Stimulated activated CD4-positive, alpha-beta T cell treated with anti-CD3 and anti-CD28 coated beads, Interleukin-2, amount 100 ng/mL, for 24 hours (primary cell): ENCODE measurements around the gene ETHE1.
A peak's percentile ranks its signal among the peaks of the same experiment; 100 is the strongest.
"Not testable (repeated sequence)": the region's sequence is repeated elsewhere in the genome, so short reads cannot be mapped to it uniquely, and the experiment has no call there.

ENCODE experiments used
- DNase-seq, 2 donors: peaks; one replicate each; pipeline ENCODE4 v3.0.0-alpha.2; 2020

ETHE1 gene

DNA sequence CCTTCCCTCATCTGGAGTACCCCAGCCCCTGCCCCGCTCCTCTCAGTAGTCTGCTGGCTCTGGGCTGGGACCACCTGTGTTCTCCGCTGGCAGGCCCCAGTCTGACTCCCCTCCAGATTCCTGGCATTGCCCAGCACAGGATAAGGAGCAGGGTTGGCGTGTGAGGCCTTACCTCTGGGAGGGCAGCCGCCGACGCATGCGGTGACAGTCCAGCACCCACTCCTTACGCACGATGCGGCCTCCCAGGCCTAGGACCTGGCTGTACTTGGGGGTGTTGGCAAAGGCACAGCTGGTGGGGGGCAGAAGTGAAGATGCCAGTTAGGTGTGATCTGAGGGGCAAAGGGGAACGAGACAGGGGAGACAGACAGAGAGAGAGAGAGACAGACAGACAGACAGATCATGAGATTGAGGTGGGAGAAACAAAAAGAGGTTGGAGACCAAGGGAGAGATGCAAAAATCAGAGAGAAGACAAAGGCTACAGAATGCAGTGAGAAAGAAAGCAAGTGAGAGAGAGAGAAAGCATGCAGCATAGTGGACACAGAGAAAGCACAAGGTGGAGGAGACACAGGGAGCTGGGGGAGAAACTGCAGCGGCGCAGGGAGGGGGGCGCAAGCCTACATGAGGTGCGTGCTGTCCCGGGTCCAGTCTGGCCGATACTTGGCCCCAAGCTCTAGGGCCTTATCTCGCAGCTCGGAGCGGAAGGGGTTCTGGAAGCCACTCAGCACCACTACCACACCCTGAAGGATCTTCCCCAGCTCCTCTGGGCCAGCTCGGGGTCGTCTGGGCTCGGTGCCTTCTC, 24.6 kb upstream of the ETHE1 start:
- DNase-seq, result no peak

DNA sequence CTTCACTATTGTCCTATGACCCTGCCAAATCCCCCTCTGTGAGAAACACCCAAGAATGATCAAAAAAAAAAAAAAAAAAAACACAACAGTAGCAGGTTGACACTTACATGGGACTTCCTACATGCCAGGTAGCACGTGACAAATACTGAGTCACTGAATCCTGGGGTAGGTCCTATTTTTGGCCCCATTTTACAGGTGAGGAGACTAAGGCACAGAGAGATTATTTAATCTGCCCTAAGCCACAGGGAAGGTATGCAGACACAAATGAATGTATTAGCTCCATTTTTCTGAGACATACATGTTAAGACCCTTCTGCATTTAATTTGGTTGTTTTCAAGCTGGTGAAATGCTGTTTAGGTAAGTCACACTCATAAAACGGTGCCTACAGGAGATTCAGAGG, 21.7 kb upstream of the ETHE1 start:
- DNase-seq, result no peak

DNA sequence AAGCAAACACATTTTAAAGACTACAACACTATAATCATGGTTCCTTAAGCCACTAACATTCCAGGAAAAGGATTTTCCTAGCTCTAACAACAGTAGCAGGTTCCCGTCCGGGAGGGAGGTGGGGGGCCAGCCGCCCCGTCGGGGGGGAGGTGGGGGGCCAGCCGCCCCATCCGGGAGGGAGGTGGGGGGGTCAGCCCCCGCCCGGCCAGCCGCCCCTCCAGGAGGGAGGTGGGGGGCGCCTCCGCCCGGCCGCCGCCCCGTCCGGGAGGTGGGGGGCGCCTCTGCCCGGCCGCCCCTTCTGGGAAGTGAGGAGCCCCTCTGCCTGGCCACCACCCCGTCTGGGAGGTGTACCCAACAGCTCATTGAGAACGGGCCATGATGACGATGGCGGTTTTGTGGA, 20.9 kb upstream of the ETHE1 start:
- DNase-seq, result not testable (repeated sequence)

DNA sequence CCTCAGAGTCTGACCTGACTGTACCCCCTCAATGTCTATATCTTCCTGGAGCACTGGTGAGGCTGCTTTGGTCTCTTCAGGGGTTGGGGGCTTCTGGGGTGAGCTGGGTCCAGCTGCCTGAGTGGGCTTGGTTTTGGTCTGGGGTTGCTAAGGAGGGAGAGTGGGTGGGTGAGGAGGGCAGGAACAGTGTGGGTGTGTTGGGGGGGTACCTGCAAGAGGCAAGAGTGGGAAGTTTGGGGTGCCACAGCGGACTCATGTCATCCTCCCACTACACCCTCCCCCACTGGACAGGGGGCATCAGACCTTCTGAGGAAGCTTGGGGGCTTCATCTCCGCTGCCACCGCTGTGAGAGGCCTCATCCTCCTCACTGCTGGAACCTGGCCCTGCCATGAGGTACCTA, 19.6 kb upstream of the ETHE1 start:
- DNase-seq, result no peak

DNA sequence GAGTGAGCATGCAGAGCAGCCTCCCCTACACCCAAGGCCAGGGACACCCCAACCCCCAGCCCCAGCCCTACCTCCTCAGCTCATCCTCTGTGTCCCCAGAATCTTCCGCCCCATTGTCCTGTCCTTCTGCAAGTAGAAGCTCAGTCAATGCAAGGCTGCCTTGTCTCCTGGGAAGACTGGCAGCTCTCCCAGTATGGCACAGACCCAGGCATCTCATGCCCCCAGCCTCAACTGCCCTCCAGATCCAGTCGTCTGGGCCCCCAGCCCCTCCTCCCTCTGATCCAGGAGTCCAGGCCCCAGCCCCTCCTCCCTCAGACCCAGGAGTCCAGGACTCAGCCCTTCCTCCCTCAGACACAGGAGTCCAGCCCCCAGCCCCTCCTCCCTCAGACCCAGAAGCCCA, 19.0 kb upstream of the ETHE1 start:
- DNase-seq, result no peak

DNA sequence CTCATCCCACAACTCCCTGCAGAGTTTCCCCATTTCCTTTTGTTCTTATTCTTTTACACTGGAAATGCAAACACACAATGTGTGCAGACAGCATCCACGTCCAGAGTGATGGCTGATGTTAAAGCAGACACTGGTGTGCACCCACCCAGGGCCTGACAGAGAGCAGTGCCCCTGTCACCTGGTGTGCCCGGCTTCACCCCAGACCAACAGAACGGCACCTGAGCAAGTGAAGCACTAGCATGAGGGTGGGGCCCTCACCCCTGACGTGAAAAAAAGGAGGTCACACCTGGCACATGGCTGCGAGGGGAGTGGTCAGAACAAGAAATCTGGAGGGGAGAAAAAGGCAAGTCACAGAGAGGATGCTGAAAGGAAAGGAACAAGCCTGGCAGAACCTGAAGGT, 18.3 kb upstream of the ETHE1 start:
- DNase-seq, result no peak

DNA sequence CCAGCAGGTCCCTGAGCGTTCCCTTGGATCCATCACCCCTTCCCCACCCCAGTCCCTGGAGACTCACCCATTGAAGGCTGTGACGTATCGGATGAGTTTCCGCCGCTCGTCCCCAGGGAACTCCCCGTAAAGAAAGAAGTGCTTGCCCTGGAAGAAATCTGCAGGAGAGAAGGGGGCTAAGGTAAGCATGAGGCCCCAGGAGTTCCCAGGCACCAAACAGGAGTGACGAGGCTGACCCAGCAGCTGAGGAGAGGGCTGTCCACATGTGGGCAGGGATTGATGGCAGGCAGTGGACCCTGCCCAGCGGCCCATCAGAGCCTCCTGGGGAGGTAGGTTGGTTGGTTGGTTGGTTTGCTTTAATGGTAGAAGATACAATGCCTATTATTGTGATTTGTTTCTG, 17.1 kb upstream of the ETHE1 start:
- no peak for DNase-seq

DNA sequence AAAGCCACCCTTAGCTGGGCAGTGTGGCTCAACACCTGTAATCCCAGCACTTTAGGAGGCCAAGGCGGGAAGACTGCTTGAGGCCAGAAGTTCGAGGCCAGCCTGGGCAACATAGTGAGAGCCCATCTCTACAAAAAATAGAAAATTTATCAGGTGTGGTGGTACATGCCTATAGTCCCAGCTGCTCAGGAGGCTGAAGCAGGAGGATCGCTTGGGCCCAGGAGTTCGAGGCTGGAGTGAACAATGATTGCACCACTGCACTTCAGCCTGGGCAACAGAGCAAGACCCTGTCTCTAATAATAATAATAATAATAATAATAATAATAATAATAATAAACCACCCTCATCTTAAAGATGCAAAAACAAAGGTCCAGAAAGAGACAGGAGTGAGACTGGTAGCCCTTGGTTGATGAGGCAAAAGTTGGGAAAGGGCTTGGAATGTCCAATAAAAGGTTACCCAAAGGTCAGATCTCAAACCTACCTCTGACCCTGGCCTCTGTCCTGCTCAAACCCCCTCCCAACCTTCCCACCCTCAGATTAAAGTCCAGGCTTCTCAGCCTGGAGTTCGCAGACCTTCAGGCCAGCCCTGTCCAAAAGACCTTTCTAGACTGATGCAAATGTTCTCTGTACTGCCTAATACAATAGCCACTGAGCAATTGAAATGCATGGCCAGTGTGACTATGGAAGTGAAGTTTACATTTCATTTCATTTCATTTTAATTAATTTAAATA, 15.1 kb upstream of the ETHE1 start:
- DNase-seq, result no peak

DNA sequence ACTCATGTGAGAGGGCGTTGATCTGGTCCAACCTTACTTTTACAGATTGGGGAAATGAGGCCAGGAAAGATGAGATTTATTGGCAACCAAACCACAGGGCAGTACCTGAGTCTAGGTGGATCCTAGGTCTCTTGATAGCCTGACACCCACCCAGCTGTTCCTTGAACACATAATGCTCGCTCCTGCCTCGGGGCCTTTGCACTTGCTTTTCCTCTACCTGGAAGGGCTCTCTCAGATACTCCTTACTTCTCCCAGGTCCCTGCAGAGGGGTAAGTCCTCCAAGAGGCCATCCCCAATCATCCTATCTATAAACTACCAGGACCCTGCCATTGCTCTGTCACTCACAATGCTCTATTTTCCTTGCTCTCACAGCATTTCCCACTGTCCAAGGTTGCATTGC, 13.4 kb upstream of the ETHE1 start:
- no peak for DNase-seq

DNA sequence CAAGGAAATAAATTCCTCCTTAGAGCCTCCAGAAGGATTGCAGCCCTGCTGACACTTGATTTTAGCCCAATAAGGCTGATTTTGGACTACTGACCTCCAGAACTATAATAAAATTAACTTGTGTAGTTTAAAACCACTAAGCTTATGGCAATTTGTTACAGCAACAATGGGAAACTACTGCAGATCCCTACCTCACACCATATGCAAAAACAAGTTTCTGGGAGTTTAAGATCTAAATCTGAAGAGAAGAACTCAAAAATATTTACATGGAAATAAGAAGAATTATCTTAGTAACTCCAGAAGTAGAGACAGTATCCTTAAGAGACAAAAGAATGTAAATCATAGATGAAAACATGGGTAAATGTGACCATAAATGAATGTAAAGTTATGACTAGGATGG, 11.9 kb upstream of the ETHE1 start:
- no peak for DNase-seq

DNA sequence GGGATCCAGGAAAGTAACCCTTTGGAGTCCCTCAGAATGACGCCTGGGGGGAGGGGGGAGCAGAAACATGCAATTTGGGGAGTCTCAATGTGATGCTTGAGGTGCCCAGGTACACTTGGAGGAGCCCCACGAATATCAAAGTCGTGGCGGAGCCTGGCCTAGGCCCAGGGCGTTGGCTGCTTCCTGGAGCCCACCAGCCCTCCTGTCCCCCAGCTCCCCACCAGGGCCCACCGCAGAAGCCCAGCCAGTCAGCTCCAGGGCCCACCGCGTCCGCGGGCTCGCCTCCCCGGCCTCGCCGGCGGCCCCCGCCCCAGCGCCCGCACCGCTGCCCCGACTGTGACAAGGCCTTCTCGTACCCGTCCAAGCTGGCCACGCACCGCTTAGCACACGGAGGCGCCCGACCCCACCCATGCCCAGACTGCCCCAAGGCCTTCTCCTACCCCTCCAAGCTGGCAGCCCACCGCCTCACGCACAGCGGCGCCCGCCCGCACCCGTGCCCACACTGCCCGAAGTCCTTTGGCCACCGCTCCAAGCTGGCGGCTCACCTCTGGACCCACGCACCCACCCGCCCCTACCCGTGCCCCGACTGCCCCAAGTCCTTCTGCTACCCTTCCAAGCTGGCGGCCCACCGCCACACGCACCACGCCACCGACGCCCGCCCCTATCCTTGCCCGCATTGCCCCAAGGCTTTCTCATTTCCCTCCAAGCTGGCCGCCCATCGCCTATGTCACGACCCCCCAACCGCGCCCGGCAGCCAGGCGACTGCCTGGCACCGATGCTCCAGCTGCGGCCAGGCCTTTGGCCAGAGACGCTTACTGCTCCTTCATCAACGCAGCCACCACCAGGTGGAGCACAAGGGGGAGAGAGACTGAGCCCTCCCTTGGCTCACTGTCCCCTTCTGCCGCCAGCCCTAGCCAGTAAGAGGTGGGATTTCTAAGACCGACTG, 8.1 kb upstream of the ETHE1 start:
- peak; percentile 17 to 36 for DNase-seq

DNA sequence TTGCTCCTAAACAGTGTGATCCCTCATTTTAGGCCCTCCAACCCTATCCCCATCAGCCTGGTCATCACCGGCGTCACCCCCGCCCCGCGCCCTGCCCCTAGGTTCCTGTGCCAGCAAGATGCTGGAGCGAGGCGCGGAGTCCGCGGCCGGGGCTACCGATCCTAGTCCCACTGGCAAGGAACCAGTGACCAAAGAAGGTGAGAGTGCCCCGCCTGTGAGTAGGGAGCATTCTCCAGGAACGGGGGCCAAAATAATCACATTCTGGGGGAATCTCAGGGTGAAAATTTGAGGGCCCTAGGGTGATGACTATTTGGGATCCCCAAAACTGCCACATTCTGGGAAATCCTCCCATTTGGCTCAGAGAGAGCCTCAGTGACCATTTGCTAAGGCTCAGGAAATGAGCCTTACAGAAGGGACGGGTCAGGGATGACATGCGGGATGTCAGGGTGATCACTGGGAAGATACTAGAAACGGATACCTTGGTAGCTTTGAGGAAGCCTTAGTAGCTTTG, 7.4 kb upstream of the ETHE1 start:
- DNase-seq, result no peak

DNA sequence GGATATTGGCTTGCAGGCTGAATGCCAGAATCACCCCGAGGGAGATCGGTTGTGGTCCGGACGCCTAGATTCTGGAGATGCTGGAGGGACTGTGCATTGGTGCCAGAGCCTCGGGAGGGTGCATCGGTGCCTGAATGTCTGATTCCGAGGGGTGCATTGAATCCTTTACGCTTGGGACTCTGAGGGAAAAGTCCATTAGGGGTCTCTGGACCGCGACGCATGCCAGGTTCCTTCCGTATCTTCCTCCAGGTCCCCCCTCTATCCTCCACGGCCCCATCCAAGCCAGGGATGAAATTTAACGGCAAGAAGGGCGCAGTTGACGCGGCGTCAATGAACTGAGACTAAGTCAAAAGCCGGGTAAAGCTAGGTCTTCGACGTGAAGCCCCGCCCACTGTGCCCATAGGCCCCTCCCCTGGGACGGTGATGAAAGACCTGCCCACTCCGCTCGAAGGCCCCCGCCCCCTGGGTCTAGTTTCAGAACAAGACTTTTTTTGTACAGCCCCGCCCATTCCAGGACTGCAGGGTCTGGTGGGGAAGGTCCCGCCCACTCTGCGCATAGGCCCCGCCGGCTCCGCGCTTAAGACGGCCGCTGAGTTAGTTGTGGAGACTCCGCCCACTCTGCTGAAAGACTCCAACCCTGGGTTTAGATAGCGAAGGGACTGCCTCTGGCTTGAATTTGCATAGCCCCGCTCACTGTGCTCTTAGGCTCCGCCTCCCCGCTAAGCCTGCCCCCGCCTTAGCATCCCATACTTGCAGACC, 6.7 kb upstream of the ETHE1 start:
- peak; percentile 92 to 95 for DNase-seq

DNA sequence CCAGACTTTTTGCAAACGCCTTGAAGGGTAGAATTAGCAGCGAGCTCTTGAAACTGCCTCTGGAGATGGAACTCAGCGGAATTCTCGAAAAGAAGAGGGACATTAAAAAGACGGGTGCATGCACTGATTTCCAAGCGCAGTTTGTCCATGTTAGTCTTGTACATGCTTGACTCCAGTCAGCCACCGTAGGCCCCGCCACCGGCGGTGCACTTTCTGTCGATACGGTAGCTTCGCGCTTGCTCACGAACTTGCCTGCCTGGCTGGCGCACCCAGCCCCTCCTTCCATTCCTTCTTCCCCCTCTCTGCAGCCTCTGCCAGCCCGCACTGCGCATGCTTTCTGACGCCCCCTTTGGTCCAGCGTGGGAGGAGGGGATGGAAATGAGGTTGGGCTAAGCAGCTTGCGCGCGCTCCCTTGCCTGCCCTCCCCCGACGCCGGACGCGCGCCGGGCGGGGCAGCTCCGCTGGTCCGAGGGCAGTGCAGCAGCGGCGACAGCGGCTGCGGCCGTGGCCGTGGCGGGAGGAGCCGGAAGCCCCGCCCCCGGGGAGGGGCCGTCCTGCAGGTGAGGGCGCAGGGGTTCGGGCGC, 6.1 kb upstream of the ETHE1 start, which contains the start of gene ZNF575:
ZNF575 (plus strand) TSS at position 227 of the 584 bp plus-strand sequence. CDS start 1,235 bp downstream, outside the sequence.
- peak; percentile 84 to 89 for DNase-seq

DNA sequence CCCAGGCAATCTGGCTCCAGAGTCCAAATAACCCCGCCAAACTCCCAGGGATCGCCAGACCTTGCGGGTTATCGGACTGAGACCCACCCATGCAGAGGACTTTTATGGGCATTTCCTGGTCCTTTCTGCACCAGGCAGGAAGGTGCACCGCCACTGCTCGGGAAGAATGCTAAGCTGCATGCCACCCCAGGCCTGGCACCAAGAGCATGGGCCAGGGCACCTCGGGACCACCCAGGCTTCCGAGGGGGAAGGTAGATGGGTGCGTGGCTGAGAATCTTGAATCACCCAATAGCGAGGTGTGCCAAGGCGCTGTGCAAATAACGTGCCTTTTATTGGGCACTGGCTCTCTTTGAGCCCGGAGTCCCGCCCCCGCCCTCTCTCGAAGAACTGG, 5.6 kb upstream of the ETHE1 start:
- no peak for DNase-seq

DNA sequence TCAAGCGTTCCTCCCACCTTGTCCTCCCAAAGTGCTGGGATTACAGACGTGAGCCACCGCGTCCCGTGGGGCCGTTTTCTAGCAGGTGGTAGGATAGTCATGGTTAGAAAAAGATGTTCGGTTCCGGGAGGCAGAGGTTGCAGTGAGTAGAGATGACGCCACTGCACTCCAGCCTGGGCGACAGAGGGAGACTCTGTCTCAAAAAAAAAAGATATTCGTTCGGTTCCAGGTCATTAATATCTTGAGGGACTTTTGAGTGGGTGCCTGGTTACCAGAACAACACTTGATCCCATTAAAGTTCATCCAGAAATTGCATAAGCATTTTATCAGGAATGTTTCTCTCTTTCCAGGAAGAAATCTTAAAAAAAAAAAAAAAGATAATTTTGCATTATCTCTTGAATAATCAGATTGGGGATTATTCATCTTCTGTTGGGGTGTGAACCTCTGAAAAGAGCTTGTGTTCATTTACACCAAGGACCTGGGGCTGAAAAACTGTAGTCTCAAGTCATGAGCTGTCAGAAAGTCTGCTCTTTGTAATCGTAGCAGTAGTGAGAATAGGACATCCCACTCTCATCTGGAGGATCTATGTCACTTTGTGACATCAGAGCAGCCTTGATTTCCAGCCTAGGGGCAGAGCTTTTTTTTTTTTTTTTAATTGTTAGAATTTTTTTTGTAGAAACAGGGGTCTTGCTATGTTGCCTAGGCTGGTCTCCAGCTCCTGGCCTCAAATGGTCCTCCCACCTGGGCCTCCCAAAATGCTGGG, 1.0 kb upstream of the ETHE1 start:
- DNase-seq, result no peak

DNA sequence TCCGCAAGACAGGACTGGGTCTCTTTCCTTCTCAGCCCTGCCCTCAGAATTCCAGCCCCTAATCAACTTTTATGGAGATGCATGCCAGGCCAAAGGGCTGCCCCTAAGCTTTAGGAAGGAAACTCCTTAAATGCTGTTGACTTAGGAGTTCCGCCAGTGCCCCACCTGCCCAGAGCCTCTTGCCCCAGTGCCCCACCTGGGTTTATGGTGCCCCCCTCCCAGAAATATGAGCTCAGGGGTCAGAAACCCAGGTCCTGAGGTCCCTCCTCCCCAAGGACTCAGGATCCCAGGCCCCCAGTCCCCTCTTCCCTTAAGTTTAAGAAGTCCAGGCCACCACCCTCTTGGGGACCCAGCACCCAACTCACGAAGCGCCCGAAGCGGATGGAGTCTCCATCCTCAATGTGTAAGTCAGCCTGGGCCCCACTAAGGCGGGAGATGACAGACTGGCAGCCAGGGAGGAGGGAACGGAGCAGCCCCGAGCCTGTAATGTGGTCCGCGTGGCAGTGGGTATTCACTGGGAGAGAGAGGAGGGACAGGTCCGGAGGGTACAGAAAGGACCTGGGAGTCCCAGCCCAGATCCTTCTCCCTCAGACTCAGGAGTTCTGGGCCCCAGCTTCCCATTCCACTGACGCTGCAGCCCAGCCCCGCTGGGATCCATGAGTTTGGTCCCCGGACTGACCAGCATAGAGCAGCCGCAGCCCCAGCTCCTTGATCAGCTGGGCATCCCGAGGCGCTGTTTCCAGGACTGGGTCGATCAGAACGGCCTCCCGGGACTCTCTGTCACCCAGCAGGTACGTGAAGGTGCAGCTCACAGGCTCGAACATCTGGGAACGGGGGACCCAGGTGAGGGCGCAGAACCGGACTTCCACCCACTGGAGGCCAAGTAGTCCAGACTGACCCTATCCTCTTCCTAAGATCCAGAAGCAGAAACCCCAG, 897 bp downstream of the ETHE1 start:
- DNase-seq, result peak; percentile 50 to 52

DNA sequence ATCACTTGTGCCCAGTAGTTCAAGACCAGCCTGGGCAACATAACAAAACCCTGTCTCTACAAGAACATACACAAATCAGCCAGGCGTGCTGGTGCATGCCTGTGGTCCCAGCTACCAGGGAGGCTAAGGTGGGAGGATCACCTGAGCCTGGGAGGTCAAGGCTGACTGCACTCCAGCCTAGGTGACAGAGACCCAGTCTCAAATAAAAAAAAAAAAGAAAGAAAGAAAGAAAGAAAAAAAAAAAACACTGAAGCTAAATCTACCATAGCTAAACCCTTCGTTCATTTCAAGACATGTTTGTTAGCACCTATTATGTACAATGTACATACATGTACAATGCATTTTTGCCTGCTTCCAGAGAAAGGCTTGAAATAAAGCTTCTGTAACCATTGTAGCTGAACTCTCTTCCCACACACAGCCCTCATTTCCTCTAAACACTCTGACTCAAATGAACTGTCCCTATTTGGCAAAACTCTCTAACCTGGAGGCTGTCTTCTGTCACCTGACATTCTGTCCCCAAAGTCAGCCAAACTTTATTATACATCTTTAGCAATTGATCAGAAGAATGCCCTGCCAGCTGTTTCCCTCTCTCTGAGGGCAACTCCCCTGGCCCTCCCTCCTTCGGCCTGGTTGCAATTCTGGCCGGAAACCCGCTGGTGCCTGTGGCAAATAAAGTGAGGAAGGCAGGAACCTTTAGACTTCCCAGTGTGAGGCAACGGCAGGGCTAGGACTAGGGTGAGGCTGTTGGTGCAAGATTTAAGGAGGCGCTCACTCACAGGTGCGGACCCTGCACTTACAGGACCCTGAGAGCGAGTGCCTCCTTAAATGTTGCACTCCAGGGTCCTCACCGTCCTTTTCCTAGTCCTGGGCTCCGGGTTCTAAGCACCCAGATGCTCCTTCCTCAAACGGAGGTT, 1.8 kb downstream of the ETHE1 start:
- DNase-seq, result peak; percentile 34 to 35

DNA sequence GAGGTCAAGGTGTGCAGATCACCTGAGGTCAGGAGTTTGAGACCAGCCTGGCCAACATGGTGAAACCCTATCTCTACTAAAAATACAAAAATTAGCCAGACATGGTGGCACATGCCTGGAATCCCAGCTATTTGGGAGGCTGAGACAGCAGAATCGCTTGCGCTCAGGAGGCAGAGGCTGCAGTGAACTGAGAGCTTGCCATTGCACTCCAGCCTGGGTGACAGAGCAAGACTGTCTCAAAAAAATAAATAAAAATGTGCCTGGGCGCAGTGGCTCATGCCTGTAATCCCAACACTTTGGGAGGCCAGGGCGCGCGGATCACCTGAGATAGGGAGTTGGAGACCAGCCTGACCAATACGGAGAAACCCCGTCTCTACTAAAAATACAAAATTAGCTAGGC, 3.3 kb downstream of the ETHE1 start:
- not testable (repeated sequence) for DNase-seq
